H4 (cell line): ENCODE results near the gene PPM1H. TPM values are rescaled to one million over a fixed set of nuclear protein-coding genes. Genes with fewer than 3 reads are reported as not detected.

ENCODE experiments used
- DNase-seq: peaks from one replicate; pipeline ENCODE4 v3.0.0-alpha.2; 2015; ENCODE audit warnings: low spot score
- total RNA-seq: library from RNA; depleted of rRNA; stranded (reverse); fragments of >200 nt; shearing (Covaris generic); gene quantifications from 2 replicates; pipeline ENCODE4 v1.2.3, GENCODE V29; 2014

PPM1H gene
- total RNA-seq, 1 experiment from 2014 or later = 2.9 TPM

DNA sequence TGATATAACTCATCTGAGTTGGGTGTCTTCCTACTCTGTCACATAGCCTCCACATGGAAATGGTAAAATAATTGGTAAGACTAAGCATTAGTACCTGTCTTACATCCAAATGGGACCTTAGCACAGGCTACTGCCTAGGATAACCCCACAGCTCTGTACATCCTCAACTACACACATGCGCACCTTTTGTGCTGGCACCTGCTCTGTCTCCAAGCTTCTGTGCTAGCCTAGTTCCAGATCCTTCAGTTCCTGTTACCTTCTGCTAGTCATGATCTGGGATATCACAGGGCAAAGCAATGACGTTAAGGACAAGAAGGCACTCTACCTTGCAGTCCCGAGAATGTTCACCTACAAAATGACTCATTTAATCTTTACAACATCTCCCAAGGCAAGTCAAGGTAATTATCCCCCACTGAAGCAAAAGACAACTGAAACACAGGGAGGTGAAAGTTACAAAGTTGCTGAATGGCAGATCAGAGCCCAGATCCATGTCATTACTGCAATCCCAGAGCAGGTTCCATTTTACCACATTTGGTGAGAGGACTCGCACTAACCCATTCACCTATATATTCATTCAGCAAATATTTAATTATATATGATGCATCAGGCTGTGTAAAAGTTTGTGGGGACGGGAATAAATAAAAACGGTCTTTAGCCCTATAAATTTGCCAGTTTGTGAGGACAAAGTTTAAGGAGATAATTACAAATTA lies 61.7 kb downstream of the PPM1H start:
- DNase-seq = no peak

DNA sequence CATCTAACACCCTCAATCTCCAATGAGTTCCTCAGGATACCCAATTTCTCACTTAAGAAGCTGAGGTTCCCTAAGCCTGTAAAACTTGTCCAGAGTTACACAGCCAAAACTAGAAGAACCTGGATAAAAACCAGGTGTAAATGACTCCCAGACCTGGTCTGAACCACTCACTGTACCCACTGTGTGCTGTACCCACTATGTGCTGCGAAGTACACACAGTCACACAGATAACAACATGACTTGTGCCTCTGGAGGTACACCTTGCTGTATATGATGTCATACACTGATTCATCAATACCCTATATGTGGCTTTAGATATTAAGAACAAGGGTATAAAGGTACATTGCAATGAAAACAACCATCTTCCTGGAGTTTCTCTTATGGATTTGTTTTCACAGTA lies 66.1 kb downstream of the PPM1H start:
- no peak for DNase-seq

DNA sequence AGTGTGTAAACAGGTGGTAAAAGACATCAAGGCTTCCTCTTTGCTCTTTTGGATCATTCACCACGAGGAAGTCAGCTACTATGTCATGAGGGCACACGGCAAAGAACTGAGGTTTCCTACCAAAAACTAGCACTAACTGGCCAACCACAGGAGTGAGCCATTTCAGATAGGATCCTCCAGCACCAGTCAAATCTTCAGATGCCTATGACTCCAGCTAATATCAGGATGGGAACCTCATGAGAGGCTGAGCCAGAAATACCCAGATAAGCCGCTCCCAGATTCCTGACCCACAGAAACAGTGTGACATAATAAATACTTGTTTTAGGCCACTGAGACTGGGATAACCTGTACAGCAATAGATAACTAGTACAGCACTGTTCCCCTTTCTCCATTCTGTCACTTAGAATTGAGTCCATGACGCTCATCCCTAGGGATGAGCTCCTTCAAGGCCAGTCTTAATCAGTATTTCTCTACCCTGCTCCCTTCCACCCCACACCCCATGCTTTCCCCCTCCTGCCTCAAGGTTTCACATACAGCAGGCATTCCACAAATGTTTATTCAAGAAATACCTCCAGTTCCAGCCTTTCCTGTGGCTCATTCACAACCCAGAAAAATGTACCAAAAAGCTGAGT lies 68.4 kb downstream of the PPM1H start:
- DNase-seq = peak; percentile 70

DNA sequence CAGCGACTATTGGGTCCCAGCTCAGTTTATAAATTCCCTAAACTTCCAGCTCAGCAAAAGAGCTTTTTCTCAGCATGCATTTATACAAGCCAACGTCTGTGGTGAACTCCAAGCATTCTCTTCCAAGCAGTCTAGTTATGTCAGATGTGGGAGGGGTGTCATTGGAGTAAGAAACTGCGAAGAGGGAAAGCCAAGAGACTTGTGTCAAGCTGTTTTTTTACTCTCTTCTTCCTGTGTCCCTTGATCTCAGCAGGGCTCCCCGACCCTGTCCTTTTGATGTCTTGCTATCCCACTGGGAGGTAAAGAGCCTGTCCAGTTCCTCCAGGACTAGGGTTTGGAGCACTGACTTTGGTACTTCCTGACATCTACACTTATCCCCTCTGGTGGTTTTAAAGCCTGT lies 69.0 kb downstream of the PPM1H start:
- peak; percentile 41 for DNase-seq

DNA sequence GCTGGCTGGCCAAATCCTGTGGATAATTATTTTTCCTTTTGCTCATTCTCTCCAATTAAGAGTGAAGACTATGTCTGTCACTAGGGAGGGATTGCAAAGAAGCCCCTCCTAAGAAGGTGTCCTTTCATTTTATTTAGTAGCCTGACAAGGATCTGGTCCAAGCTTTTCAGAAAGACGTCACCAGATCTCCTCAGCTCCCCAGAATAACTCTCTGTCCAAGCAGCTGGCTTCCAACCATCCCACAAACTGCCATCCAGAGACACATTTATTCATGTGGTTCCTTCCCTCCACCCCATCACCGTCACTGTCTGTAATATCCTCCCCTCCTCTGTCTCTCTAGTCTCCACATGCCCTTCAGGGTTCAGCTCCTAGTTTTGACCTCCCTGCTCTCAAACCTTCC lies 69.9 kb downstream of the PPM1H start:
- DNase-seq = no peak

DNA sequence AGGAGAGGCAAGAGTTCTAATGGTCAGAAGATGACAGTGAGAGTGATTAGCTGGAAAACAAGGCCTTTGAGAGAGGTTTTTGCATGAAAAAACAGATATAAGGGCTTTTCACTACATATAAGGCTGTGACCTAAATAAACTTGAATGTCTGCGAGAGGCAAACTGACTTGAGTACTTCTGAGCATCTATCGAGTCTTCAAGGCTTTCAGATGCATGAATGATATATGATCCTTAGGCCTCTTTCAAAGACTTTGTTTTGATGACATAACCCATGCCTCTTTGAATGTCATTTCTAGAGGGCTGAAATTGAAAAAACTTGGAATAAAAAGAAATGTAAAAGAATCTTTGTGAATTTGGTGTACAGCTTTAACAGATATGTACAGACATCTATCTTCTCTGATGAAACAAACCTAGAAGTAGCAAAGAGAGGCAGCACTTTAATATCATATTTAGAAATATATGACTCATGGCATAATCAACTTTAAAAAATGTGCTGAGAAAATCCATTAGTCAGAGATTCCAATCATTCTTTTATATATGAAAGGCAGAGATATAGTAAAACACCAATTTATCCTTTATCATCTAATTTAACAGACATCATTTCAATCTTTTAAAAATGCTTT lies 72.6 kb downstream of the PPM1H start:
- no peak for DNase-seq

DNA sequence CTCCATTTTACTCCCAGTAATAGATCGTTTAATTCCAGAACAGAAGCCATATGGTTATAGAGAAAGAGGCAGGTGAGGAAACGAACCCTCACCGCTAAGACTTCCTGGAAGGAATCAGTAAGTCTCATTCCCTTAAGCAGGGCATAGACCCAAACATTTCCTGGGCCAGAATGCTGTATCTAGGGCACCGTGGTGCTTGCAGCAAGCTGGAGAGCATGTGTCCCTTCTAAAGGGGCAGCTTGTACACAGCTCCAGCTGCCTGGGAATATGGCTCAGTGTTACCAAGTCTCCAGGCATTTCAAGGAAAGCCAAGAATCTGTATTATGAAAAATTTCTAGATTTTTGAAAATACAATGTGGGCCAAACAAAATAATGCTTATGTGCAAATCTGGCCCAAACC lies 73.4 kb downstream of the PPM1H start:
- no peak for DNase-seq

DNA sequence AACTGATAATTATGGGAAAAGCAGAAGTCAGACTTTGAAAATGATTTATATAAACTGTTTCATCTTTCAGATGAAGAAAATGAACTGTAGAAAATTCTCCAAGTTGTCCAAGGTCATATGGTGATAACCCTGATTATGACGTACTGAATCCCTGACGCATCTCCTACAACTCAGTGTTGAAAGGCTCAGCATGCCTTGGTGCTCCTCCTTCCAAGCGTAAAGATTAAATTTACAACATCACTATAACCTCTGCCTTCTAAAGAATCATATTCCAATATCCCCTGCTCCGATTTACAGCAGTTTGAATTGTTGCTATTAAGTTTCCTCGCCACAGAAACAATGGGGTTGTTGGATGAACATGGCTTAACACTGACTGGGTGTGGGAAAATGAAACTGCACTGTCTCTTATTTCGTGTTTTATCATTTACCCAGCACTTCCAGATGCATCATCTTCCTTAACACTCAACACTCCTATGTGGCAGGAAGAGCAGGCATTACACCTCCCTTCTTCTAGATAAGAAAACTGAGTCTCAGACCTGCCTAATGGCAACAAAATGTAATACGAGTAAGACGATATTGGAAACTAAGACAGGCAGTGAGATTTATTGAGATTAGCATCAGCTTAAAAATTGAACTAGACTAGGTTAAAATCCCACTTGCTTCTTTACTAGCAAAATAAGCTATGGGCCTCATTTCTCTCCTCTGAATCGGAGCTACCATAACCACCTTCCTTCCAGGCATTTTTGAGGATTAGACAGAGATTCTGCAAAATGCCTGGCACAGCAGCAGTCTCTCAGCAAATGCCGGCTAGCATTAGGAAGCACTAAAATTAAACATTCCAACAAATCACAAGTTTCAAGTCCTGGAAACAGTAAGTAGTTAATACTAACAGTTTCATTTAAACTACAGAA lies 74.2 kb downstream of the PPM1H start:
- no peak for DNase-seq

DNA sequence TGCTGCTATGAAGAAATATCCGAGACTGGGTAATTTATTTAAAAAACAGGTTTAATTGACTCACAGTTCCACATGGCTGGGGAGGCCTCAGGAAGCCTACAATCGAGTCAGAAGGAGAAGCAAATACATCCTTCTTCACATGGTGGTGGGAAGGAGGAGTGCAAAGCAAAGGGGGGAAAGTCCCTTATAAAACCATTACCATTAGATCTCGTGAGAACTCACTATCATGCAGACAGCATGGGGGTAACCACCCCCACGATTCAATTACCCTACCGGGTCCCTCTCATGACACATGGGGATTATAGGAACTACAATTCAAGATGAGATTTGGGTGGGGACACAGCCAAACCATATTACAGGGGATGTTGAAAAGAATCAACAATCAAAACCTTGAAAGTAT lies 74.9 kb downstream of the PPM1H start:
- no peak for DNase-seq

DNA sequence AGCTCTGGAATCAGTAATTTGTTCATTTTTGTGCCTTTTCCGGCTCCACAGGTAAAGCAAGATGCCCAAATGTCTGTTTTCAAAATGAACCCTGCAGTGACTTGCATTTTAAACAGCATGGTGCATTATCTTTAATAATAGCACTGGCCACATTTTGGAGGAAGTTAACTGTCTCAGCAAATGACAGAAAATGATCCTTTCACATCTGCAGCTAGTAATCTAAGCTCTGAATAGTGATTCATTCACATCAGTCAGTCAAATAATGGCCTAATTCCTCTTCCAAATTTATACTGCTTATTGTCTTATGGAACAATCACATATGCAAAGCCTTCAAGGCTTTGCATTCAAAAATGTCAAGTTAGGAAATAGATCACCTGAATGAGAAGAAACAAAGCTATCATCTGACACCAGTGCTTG lies 75.6 kb downstream of the PPM1H start:
- DNase-seq = no peak

DNA sequence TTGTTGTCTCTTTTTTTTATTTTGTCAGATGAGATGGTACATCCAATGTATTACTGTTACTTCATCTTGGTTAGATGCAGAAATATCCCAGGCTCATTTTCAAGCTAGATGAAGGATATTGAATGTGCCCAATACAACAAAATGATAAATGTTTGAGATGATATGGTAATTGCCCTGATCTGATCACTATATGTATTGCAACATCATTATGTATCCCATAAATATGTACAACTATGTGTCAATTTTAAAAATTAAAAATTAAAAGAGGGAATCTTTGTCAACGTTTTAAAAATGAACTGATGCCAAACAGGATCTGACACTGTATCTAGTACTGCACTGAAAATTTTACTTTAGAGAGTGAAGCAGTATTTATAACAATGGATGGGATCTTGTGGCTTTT lies 78.5 kb downstream of the PPM1H start:
- no peak for DNase-seq

DNA sequence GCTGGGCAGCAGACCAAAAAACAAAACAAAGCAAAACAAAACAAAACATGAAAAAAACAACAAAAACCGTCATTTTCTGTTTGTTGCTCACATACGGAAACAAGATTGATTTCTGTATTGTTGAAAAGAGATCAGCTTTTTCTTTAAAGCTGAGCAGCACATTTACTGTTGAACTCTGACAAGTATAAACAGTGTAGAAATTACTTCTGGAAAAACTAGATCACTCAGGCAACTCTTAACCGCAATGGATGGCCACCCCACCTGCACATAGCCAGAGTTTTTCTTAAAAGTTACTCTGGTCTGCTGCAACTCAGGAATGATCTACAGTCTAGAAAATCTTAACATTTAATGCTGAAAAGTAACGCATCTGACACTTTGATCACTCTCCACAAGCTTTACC lies 80.9 kb downstream of the PPM1H start:
- DNase-seq = no peak

DNA sequence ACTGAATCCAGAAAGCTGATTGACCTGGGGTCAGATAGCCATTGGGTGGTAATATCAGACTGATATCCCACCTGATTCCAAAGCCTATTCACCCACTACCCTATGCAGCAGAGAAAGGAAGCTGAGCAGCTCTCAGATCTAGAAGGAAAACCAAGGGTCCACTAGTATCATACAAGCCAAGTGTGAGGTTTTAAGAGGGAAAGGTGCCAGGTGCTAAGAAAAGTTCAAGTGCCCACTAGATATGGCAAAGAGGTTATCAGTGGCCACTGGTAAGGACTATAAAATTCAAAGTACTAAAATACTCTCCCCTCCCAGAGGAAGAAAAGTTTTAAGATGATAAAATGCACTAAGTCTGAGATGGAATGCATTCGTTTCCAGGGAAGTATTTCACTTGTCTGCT lies 85.6 kb downstream of the PPM1H start:
- no peak for DNase-seq

DNA sequence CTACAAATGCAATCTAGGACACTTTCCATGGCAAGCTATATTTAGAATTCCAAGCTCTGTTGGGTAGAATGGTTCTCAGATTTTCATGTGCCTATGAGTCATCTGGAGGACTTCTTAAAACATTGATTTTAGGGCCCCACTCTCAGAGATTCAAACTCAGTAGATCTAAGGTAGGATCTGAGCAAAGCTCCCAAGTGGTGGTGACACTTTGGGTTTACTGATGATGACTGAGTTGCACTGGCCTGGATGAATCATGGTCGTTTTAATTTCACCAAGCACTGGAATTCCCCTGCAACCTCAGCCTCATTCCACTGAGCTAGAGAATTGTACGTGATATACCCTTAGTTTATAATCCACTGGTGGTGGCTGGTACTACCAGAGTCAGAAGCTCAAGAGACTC lies 86.5 kb downstream of the PPM1H start:
- peak; percentile 67 for DNase-seq

DNA sequence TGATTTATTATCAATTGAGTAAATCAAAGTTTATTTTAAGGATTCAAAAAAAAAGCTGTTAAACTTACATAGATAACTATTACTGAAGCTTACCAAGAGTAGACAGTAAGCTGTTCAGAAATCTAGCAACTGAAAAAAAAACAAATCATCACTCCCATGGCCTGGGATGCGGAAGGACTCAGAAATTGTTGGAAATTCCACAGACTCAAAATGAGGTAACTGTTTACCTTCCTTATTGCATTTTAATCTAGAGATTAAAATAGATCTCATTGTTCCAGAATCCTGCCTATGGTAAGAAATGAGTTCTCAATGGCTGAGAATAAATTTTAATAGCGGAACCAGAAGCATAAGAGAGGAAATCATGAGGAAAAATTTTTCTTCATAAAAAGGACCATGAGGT lies 87.2 kb downstream of the PPM1H start:
- no peak for DNase-seq

DNA sequence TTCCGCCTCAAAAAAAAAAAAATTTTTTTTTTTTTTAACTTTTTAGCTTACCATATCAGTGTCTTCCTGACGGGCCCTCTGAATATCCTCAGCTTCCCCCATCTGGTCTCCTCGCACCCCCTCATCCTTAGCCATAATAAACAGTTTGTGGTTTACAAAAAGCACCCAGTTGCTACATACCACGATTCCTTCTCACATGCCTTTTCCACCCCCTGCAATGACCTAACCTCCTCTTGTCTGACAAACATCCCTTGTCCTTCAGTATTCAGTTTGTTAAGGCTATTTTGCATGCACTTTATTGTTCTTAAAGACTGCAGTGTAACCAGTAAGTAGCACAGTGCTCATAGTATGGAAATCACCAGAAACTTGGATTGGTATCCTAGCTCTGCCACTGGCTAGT lies 88.5 kb downstream of the PPM1H start:
- DNase-seq = peak; percentile 39

DNA sequence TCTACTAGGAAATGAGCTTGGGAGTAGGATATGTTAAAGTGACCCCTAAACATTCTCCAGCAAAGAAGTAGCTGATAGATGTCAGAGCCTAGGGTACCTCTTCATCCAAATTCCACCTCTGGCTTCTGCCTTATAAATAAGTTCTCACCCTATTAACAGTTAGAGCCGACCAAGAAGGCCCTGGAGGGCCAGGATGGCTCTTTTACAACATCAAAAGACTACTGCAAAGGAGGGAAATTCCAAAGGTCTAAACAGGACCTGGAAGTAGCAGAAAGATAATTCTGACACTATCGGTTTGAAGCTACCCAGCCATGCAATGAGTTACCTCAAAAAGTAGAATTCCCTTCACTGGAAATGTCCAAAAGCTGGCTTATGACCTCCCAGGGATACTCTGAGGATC lies 90.0 kb downstream of the PPM1H start:
- no peak for DNase-seq

DNA sequence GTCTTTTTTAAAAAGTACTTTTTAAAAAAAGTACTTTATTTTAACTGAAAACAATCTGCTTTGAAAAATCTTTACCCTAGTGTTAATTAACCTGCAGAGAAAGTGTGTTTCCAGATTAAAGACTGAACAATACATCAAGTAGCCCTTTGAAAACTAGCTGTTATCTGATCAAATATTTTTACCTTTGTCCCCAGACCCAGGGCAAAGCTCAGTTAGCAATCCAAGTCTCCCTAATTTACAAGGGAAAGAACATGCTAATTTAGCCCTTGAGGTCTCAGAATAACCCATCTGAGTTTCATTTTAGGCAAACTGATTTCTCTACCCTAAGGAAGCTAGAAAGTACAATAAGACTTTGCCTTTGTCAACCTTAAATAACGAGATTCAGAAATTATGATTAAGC lies 91.2 kb downstream of the PPM1H start:
- no peak for DNase-seq

DNA sequence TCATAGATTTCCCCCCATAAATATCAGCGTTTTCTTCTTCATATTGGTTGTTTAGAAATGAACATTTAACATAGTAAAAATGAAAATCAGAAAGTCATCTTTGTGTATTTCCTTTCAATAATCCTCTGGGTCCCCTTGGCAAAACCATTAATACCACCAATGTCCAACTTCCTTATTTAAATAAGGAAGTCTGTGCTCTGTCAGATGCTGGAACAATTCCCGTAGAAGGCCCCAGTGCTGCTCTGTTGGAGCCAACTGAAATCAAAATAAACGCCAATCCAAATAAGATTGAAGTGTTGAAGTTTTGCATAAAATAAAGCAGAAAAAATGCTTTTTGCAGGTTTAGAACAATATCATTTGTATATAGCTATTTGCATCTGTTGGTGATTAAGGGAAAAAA lies 93.1 kb downstream of the PPM1H start:
- no peak for DNase-seq

DNA sequence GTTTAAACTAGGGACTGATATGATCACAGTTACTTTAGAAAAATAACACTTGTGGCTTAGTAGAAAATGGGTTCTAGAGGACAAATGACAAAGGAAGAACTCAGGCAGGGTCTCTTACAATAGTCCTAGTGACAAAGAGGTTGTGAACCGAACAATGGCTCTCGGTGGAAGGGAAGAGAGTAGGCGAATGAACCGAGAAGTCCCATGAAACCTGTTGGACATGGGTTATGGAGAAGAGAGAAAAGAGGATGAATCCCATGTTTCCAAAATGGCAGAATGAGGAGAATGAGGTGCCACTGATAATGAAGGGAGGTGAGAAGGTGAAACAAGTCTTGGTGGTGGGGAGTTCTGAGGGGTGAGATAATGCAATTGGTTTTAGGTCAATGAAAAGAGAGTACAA lies 94.1 kb downstream of the PPM1H start:
- DNase-seq = no peak

DNA sequence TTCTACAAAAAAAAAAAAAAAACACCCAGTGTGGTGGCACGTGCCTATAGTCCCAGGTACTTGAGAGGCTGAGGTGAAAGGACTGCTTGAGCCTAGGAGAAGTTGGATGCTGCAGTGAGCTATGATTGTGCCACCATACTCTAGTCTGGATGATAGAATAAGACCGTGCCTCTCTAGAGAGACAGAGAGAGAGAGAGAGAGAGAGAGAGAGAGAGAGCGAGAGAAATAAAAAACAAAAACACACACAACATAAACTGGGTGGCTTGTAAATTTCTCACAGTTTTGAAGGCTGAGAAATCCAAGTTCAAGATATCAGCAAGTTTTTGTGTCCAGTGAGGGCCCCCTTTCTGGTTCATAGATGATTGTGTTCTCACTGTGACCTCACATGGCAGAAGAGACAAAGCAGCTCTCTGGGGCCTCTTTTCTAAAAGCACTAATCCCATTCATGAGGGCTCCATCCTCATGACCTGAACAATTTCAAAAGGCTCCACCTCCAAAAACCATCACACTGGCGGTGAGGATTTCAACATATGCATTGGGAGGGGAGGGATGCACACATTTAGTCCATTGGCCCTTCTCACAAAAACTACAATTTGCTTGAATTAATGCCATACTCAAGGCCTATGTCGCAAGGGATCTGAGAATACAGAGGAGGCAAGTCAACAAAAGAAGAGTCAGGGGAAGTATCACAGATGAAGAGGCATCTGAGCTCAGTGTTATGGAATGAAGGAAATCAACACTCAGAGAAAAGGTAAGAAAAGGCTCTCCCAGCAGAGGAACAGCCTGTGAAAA lies 94.9 kb downstream of the PPM1H start:
- no peak for DNase-seq
